ENCODE data around the gene DAGLB.
"Not testable (repeated sequence)": the region's sequence is repeated elsewhere in the genome, so short reads cannot be mapped to it uniquely, and the experiment has no call there.

Gene DAGLB

GRCh38 chr7:6403907-6404306 lies 43.8 kb downstream of the DAGLB start:
- H3K27me3 ChIP-seq (ENCODE audit: control insufficient read depth, insufficient read depth, low read length) = no peaks in the 10 kb centered on the region
- H3K9ac ChIP-seq (ENCODE audit: low read length) = no peak overlapping the region
- no peak overlapping the region for H3K27ac ChIP-seq (ENCODE audit: low read length)
- no peaks in the 10 kb centered on the region for H3K9me3 ChIP-seq (ENCODE audit: control insufficient read depth, low read depth, low read length)
- H3K4me3 ChIP-seq (ENCODE audit: low read length) = no peak overlapping the region
- H3K36me3 ChIP-seq (ENCODE audit: control insufficient read depth, low read depth, low read length) = peaks cover 70% of the 10 kb centered on the region
- H3K4me1 ChIP-seq (ENCODE audit: control insufficient read depth, low read depth, low read length) = no peaks in the 10 kb centered on the region

GRCh38 chr7:6402741-6403140 lies 45.0 kb downstream of the DAGLB start:
- no peak overlapping the region for H3K4me3 ChIP-seq (ENCODE audit: low read length)
- peaks cover 67% of the 10 kb centered on the region for H3K36me3 ChIP-seq (ENCODE audit: control insufficient read depth, low read depth, low read length)
- no peak overlapping the region for H3K9ac ChIP-seq (ENCODE audit: low read length)
- H3K9me3 ChIP-seq (ENCODE audit: control insufficient read depth, low read depth, low read length) = no peaks in the 10 kb centered on the region
- no peaks in the 10 kb centered on the region for H3K27me3 ChIP-seq (ENCODE audit: control insufficient read depth, insufficient read depth, low read length)
- no peaks in the 10 kb centered on the region for H3K4me1 ChIP-seq (ENCODE audit: control insufficient read depth, low read depth, low read length)
- H3K27ac ChIP-seq (ENCODE audit: low read length) = no peak overlapping the region

DNA sequence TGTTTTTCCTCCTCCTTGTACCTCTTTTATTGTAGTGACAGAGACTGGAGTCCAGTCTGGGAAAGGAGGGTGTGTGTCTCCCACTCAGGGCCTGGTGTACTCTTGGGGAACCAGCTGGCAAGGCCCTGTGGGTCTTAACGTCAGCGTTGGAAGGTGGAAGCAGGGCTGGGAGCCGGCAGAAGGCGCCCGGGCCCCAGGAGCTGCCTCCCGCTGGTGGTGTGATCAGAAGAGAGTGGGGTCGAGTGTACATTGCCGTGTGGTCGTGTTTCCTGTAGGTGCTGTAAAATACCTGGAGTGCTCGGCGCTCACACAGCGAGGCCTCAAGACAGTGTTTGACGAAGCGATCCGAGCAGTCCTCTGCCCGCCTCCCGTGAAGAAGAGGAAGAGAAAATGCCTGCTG lies 45.7 kb downstream of the DAGLB start:
- Histone ChIP-seq H3K27ac (ENCODE audit: low read length) (no peak overlapping the region), H3K9ac (ENCODE audit: low read length) (no peak overlapping the region), H3K4me3 (ENCODE audit: low read length) (no peak overlapping the region), H3K27me3 (ENCODE audit: control insufficient read depth, insufficient read depth, low read length) (no peaks in the 10 kb centered on the region), H3K9me3 (ENCODE audit: control insufficient read depth, low read depth, low read length) (no peaks in the 10 kb centered on the region), H3K4me1 (ENCODE audit: control insufficient read depth, low read depth, low read length) (no peaks in the 10 kb centered on the region), H3K36me3 (ENCODE audit: control insufficient read depth, low read depth, low read length) (peaks cover 61% of the 10 kb centered on the region)

DNA sequence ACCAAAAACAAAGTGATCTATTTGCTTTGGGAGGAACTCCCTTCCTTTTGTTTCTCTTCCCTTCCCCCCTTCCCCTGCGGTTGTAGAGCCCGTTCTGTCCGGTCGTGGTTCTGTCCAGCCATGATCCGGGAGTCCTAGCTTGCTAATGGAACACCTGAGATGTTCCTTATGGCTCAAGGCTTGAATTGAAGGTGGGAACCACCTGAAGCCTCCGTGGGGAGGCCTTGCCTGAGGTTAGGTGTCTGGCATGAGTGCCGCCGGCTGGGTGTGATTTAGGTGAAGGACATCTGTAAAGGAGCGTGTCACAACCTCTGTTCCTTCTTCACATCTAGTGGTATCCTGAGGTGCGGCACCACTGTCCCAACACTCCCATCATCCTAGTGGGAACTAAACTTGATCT lies 46.2 kb downstream of the DAGLB start:
- Histone ChIP-seq H3K4me1 (ENCODE audit: control insufficient read depth, low read depth, low read length) (no peaks in the 10 kb centered on the region), H3K27ac (ENCODE audit: low read length) (no peak overlapping the region), H3K4me3 (ENCODE audit: low read length) (no peak overlapping the region), H3K27me3 (ENCODE audit: control insufficient read depth, insufficient read depth, low read length) (no peaks in the 10 kb centered on the region), H3K36me3 (ENCODE audit: control insufficient read depth, low read depth, low read length) (peaks cover 60% of the 10 kb centered on the region), H3K9me3 (ENCODE audit: control insufficient read depth, low read depth, low read length) (no peaks in the 10 kb centered on the region), H3K9ac (ENCODE audit: low read length) (no peak overlapping the region)

DNA sequence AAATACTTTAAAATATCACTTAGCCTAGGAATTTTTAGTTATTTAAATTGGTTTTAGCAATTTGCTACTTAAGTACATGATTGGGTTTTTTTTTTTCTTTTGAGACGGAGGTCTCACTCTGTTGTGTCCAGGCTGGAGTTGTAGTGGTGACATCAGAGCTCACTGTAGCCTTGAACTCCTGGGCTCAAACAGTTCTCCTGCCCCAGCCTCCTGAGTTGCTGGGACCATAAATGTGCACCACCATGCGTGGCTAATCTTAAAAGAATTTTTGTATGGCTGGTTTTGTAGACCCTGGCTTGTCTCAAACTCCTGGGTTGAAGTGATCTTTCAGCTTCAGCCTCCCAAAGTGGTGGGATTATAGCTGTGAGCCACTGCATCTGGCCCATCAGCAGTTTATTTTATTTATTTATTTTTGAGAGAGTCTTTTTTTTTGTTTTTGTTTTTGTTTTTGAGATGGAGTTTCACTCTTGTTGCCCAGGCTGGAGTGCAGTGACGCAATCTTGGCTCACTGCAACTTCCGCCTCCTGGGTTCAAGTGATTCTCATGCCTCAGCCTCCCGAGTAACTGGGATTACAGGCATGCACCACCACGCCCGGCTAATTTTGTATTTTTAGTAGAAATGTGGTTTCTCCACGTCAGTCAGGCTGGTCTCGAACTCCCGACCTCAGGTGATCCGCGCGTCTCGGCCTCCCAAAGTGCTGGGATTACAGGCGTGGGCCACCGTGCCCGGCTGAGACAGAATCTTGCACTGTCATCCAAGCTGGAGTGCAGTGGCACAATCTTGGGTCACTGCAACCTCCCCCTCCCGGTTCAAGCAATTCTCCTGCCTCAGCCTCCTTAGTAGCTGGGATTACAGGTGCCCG lies 47.3 kb downstream of the DAGLB start:
- H3K27me3 ChIP-seq (ENCODE audit: control insufficient read depth, insufficient read depth, low read length); H3K9ac ChIP-seq (ENCODE audit: low read length); H3K4me1 ChIP-seq (ENCODE audit: control insufficient read depth, low read depth, low read length); H3K4me3 ChIP-seq (ENCODE audit: low read length); H3K9me3 ChIP-seq (ENCODE audit: control insufficient read depth, low read depth, low read length); H3K27ac ChIP-seq (ENCODE audit: low read length): not testable (repeated sequence)
- peaks cover 51% of the 10 kb centered on the region for H3K36me3 ChIP-seq (ENCODE audit: control insufficient read depth, low read depth, low read length)

- Histone ChIP-seq H3K36me3 (ENCODE audit: control insufficient read depth, low read depth, low read length) (peaks cover 44% of the 10 kb centered on the region), H3K4me3 (ENCODE audit: low read length) (no peak overlapping the region), H3K27me3 (ENCODE audit: control insufficient read depth, insufficient read depth, low read length) (no peaks in the 10 kb centered on the region), H3K27ac (ENCODE audit: low read length) (no peak overlapping the region), H3K4me1 (ENCODE audit: control insufficient read depth, low read depth, low read length) (no peaks in the 10 kb centered on the region), H3K9me3 (ENCODE audit: control insufficient read depth, low read depth, low read length) (no peaks in the 10 kb centered on the region), H3K9ac (ENCODE audit: low read length) (no peak overlapping the region)
Observed at GRCh38 chr7:6399351-6399750, 48.4 kb downstream of the DAGLB start.

- no peaks in the 10 kb centered on the region for H3K27me3 ChIP-seq (ENCODE audit: control insufficient read depth, insufficient read depth, low read length)
- H3K4me3 ChIP-seq (ENCODE audit: low read length) = no peak overlapping the region
- H3K36me3 ChIP-seq (ENCODE audit: control insufficient read depth, low read depth, low read length) = peaks cover 44% of the 10 kb centered on the region
- H3K27ac ChIP-seq (ENCODE audit: low read length) = no peak overlapping the region
- no peak overlapping the region for H3K9ac ChIP-seq (ENCODE audit: low read length)
- no peaks in the 10 kb centered on the region for H3K4me1 ChIP-seq (ENCODE audit: control insufficient read depth, low read depth, low read length)
- no peaks in the 10 kb centered on the region for H3K9me3 ChIP-seq (ENCODE audit: control insufficient read depth, low read depth, low read length)
Observed at GRCh38 chr7:6398943-6399342, 48.8 kb downstream of the DAGLB start.

DNA sequence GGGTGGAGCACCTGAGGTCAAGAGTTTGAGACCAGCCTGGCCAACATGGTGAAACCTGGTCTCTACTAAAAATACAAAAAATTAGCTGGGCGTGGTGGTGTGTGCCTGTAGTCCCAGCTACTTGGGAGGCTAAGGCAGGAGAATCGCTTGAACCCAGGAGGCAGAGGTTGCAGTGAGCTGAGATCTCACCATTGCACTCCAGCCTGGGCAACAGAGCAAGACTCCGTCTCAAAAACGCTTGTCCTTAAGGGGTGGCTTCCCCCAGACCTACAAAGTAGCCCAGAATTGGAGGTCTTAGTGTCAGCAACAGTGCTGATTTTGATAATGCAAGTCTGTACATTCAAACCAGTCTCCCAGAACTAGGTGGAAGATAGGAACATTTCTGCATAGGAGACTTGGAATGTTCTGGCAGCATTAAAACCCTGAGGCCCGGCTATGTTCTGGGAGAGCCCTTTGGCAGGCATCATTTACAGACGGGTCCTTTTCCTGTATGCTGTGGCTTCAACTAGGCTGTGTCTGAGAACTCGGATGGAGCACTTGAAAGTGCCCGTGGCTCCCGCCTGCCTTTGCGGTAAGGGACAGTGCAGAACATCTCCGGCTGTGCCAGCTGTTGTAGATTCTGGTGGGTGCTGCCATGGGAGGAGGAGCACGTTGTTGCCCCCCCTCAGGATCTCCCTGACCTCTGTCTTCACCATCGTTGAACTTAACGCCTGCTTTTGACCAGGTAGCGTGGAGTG lies 49.8 kb downstream of the DAGLB start:
- not testable (repeated sequence) for H3K4me1 ChIP-seq (ENCODE audit: control insufficient read depth, low read depth, low read length); H3K4me3 ChIP-seq (ENCODE audit: low read length); H3K9ac ChIP-seq (ENCODE audit: low read length)

DNA sequence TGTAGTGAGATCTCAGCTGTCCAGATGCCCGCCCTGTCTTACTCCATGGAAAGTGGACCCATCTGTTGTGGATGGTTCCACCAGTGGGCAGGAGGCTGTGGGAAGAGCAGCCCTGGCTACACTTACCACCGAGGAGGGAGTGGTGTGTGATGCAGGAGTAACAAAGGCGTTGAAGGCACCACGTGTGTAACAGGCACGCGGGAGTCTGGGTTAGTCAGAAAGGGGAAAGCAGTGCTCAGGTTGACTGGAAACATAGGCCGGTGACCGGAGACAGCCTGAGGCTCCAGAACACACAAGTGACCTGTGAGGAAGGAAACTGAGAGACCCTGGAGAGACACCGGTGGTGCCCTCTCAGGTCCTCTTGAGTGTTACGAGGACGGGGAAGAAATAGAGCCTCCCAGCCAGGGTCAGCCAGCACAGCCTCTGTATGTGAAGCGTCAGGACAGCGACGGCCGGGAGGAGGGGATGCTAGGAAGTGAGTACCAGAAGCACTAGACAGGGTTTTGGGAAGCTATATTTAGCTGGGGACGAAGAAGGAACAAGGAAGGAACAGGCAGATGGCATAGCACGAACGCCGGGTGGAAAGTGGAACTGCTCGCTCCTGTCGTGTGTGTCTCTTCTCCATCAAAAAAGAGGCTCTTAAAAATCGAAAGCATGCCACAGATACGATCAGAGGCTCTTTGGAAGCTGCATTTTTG lies 51.7 kb downstream of the DAGLB start:
- H3K36me3 ChIP-seq (ENCODE audit: control insufficient read depth, low read depth, low read length) = peaks cover 47% of the 10 kb centered on the region
- H3K4me1 ChIP-seq (ENCODE audit: control insufficient read depth, low read depth, low read length) = no peaks in the 10 kb centered on the region
- no peaks in the 10 kb centered on the region for H3K9me3 ChIP-seq (ENCODE audit: control insufficient read depth, low read depth, low read length)
- H3K27ac ChIP-seq (ENCODE audit: low read length) = no peak overlapping the region
- H3K9ac ChIP-seq (ENCODE audit: low read length) = no peak overlapping the region
- no peak overlapping the region for H3K4me3 ChIP-seq (ENCODE audit: low read length)
- no peaks in the 10 kb centered on the region for H3K27me3 ChIP-seq (ENCODE audit: control insufficient read depth, insufficient read depth, low read length)

More for the DNA sequence above, 49.8 kb downstream of the DAGLB start:
- peaks cover 43% of the 10 kb centered on the region for H3K36me3 ChIP-seq (ENCODE audit: control insufficient read depth, low read depth, low read length)
- not testable (repeated sequence) for H3K9me3 ChIP-seq (ENCODE audit: control insufficient read depth, low read depth, low read length); H3K27me3 ChIP-seq (ENCODE audit: control insufficient read depth, insufficient read depth, low read length); H3K27ac ChIP-seq (ENCODE audit: low read length)

GRCh38 chr7:6394114-6394513 lies 53.6 kb downstream of the DAGLB start:
- Histone ChIP-seq H3K4me3 (ENCODE audit: low read length) (no peak overlapping the region), H3K9ac (ENCODE audit: low read length) (no peak overlapping the region), H3K36me3 (ENCODE audit: control insufficient read depth, low read depth, low read length) (peaks cover 36% of the 10 kb centered on the region), H3K9me3 (ENCODE audit: control insufficient read depth, low read depth, low read length) (no peaks in the 10 kb centered on the region), H3K27ac (ENCODE audit: low read length) (no peak overlapping the region), H3K27me3 (ENCODE audit: control insufficient read depth, insufficient read depth, low read length) (no peaks in the 10 kb centered on the region), H3K4me1 (ENCODE audit: control insufficient read depth, low read depth, low read length) (no peaks in the 10 kb centered on the region)

GRCh38 chr7:6393667-6394056 lies 54.1 kb downstream of the DAGLB start:
- no peaks in the 10 kb centered on the region for H3K27me3 ChIP-seq (ENCODE audit: control insufficient read depth, insufficient read depth, low read length)
- no peaks in the 10 kb centered on the region for H3K4me1 ChIP-seq (ENCODE audit: control insufficient read depth, low read depth, low read length)
- no peak overlapping the region for H3K27ac ChIP-seq (ENCODE audit: low read length)
- no peak overlapping the region for H3K4me3 ChIP-seq (ENCODE audit: low read length)
- no peak overlapping the region for H3K9ac ChIP-seq (ENCODE audit: low read length)
- H3K9me3 ChIP-seq (ENCODE audit: control insufficient read depth, low read depth, low read length) = no peaks in the 10 kb centered on the region
- H3K36me3 ChIP-seq (ENCODE audit: control insufficient read depth, low read depth, low read length) = peaks cover 39% of the 10 kb centered on the region
